GM12801 (cell line): ENCODE measurements around the gene MYBBP1A.

Source experiments
- CTCF ChIP-seq: IDR thresholded peaks from one replicate; pipeline ENCODE4 v1.5.1; 2011; ENCODE audit warnings: control low read depth; ENCODE audit not compliant: insufficient read length; ENCODE audit errors: extremely low read depth

MYBBP1A gene

GRCh38 chr17:4585638-4585994, 30.4 kb upstream of the MYBBP1A start:
- no peak for TF ChIP-seq CTCF

GRCh38 chr17:4584917-4585637, 29.9 kb upstream of the MYBBP1A start:
- no peak for TF ChIP-seq CTCF

- no peak for TF ChIP-seq CTCF
Observed at GRCh38 chr17:4584101-4584916, 29.1 kb upstream of the MYBBP1A start, which contains the start of gene SMTNL2. TSS of gene SMTNL2 (plus strand) at chr17:4584529. CDS start at chr17:4584606, 77 bp downstream.

- TF ChIP-seq CTCF: no peak
Observed at GRCh38 chr17:4583782-4584100, 28.6 kb upstream of the MYBBP1A start.

- no peak for TF ChIP-seq CTCF
Observed at GRCh38 chr17:4583206-4583605, 28.0 kb upstream of the MYBBP1A start.

GRCh38 chr17:4582691-4583090, 27.5 kb upstream of the MYBBP1A start:
- TF ChIP-seq CTCF: no peak

GRCh38 chr17:4582101-4582501, 26.9 kb upstream of the MYBBP1A start:
- TF ChIP-seq CTCF: no peak
